Measurements from ENCODE around the gene PRKCE.

Gene PRKCE

GRCh38 chr2:45634223-45634622, 17.3 kb upstream of the PRKCE start:
- DNase-seq, result no peak

GRCh38 chr2:45636008-45636407, 15.5 kb upstream of the PRKCE start:
- DNase-seq, result peak; percentile 20

DNA sequence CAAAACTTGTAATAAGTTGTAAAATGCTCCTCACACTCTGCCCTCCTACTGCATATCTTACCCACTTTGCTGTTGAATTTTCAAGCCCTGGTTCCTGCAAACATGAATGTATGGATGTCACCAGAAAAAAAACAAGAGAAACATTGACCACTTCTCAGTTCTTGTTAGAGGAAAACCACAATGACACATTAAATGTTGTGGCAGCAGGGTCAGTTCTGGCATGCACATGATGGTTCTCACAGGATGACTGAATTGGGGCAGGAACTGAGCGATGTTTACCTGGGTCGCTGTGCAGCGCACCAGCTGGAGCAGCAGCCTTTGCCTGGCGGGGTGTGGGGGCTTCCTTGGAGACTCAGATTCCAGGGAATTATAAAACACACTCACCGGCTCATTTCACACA, 14.0 kb upstream of the PRKCE start:
- peak; percentile 52 for DNase-seq

DNA sequence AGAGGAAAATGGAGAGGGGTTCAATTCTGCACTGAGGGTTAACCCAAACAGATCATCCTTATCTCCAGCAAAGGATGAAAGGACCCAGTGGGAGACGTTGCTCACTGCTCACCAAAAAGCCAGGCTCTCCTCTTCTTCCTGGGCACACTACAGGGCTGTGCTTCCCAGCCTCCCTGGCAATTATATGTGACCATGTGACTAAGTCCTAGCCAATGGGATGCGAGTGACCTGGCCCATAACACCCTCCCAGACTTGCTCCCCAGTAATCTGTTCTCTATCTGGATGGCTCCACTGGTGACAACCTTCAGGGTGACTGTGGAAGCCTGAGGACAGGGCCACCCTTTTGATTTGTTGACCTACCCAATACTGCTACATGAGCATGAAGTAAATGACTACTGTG, 10.9 kb upstream of the PRKCE start:
- no peak for DNase-seq

DNA sequence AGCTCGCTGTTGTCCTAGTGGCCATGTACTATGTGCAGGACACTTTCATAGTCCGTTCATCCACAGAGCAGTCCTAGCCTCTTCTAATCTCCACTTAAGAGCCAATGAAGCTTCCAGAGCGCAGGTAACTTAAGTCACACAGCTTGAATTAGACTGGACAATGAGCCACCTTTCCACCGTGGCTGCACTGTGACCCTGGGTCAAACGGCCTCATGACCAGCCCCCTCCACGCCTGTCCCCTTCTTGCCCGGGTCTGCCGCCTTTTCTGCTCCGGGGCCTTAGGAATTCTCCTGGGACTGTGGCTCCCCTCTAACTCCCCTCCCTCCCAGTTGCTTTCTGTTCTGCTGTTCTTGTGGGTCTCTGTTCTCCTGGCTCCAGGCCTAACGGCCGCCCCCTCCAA, 8.4 kb upstream of the PRKCE start:
- DNase-seq, result no peak

DNA sequence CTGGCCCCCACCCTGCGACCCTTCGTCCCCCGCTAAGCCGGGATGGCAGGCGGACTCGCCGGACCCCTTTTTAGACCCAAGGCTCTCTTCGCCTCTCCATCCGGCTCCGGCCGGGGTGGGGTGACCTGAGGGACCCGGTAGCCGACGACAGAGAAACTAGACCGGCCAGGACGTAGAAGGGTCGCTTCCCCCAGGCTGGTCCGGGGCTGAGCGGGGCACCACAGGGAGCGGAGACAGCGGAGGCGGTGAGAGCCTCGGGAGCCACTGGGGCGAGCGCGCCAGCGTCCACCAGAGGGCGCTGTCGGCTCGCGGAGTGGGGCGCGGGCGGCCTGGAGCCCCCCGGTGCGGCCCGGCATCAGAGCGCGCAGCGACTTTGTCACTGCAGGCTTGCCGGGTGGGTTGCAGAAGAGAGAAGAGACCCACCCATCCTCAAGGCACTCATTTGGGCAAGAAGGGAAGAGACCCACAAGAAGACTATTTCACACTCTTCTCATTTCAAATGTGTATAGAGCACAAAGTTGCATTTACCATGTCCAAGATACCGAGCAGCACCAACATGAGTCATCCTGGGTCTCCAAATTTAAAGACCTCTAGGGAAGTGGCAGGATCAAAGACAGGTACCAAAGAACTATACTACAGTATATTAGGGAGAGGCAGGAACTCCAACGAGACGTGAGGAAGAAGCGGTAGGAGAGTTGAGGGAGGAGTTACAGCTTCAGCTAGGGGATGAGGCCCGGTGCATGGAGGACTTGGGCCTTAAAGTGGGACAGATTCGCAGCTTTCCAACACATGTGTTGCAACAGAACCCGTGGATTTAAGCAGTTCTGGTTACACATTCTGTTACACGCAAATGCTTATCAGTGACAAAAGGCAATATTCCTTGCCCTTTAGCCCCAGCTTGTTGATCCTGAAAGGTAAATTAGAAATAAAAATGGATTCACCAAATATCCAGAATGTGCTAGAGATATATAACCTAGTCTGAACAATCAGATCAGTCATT, 7.6 kb upstream of the PRKCE start:
- DNase-seq, result peak; percentile 82

GRCh38 chr2:45646289-45646688, 5.2 kb upstream of the PRKCE start:
- no peak for DNase-seq

DNA sequence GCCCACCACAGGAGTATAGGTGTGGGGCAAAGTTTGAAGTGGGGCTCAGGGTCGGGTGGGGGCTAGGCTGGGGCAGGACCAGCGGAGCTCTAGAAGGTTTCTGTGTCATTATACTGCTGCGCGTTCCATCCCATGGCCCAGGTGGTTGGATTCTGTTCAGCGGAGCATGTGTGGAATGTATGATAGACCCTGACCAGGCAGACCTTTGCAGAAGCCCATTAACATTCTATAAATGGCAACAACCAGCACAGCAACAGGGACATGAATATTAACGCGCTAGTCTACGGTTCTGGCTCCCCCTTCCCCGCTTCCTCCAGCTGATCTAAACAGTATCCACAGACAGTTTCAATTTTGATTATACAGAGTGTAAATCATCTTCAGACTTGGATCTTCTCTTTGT, 4.1 kb upstream of the PRKCE start:
- no peak for DNase-seq

DNA sequence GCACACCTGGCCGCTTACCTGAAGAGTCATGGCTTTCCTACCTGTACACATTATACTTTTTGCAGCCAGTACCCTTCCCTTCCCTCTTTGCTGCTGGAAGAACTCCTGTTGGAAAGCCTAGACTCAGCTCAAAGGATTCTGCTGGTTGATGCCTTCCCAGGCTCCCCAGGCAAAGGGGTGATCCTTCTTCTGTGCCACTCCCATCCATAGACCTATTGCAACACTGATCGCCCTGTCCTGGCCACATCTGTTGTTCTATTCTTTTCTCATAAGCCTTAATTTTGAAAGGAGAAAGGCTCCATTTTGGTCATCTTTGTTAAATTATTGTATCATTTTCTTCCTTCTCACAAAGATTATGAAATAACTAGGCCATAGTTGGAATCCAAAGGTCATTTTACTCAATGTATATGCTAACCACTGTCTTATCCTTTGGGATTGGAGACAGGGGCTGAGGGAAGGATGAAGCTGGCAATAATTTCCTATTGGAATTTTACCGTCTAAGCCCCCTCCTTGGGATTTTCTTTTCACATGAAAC, 3.4 kb upstream of the PRKCE start:
- no peak for DNase-seq

- DNase-seq, result no peak
These were observed 2.8 kb upstream of the PRKCE start for GRCh38 chr2:45648636-45649035.

DNA sequence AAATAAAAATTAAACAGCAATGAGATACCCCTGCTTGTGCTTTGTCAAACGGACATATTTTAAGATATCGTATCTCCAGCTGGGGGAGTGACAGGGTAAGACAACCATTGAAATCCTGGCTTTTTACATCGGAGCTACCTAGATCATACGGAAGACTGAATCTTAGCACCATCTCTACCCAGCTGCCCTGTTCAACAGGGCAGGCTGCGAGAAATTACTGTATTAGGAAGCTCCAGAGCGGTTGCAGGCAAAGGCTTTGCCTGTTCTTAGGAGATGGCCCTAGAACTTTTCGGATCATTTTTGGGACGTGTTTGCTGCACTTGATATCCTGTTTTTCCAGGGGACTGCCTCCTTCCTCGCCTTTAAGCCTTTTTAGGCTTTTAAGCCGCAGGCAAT, 2.0 kb upstream of the PRKCE start:
- no peak for DNase-seq

- peak; percentile 78 for DNase-seq
These were observed 1.3 kb upstream of the PRKCE start for GRCh38 chr2:45649858-45650811.

DNA sequence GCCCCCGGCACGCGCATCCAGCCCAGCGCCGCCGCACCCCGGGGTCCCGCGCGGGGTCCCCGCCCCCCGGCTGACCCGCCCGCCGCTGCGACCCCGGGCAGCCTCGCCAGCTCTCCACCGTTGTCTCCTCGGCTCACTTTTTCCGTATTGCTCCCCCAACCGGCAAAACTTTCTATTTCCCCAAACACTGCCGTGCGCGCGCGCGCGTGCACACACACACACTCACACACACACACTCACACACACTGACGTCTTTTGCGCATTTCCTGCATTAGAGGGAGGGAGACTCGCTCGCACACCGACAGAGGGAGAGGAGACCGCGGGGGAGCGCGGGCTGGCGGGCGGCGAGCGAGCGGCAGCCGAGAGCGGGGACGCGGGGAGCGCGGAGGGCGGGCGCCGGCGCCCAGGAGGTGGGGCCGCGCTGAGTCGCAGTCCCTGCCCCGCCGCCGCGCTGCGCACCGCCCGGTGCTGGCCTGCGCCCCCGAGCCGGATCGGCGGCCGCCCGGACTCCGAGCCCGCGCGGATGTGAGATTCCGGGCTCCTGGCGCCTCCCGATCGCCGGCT, 542 bp upstream of the PRKCE start:
- DNase-seq, result peak; percentile 97

DNA sequence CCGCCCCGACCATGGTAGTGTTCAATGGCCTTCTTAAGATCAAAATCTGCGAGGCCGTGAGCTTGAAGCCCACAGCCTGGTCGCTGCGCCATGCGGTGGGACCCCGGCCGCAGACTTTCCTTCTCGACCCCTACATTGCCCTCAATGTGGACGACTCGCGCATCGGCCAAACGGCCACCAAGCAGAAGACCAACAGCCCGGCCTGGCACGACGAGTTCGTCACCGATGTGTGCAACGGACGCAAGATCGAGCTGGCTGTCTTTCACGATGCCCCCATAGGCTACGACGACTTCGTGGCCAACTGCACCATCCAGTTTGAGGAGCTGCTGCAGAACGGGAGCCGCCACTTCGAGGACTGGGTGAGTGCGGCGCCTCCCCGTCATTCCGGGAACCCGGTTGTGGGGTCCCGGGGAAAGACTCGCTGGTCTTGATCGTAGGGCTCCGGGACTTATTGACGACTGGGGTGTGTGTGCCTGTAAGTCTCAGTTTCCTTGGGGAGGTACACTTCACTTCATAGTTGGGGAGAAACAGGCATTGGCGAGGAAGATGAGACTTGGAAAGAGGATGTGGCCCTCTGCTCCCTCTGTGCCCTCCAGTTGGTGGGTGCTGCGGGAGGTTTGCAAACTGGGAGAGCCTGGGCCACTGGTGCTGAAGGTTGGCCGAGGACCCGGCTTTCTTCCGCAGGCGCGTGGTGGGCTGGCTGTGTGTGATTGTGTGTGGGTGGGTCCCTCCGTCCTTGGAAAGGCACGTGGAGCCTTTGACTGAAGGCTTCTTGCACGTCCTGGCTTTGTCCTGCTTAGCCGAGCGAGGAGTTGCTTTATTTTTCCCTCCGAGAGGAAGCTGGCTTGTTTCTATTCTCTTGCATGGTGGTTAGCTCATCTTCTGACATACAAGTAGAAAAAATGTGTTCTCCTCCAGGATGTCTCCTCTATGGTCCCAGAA, 886 bp downstream of the PRKCE start:
- peak; percentile 56 for DNase-seq

- DNase-seq, result peak; percentile 41
These were observed 1.8 kb downstream of the PRKCE start for GRCh38 chr2:45653122-45653913.

DNA sequence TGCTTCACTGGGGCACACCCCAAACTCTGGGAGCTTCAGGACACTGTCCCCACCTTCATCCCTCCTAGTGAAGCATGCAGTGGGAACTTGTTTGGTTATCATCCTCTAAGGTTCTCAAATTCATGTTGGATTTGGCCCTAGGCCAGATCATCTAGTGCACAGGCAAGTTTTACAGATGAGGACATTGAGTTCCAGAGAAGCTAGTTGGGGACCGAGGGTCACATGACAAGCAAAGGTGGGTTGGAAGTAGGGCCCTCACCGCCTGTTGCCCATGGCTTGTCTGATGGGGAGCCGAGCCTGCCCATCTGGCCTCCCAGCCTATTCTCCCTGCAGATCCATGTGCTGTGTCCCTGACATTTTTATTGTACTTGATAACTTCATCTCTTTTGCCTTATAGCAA, 2.8 kb downstream of the PRKCE start:
- DNase-seq, result no peak

DNA sequence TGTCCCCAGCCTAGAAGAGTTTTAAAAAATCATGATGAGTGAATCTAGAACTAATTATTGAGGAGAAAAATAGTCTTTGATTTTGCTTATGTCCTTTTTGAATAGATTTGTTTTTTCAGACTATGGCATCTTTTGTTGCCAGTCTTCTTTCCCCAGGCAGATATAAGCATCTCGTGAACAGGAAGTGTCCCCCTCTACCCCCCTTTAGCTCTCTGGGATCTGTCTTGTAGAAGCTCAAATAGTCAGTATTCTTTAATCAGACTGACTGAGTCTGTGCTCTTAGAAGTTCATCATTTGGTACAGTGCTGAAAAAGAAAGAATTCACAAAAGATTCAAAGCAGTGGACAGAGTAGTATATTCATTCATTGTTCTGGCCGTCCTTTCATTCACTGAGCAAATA, 10.4 kb downstream of the PRKCE start:
- no peak for DNase-seq

DNA sequence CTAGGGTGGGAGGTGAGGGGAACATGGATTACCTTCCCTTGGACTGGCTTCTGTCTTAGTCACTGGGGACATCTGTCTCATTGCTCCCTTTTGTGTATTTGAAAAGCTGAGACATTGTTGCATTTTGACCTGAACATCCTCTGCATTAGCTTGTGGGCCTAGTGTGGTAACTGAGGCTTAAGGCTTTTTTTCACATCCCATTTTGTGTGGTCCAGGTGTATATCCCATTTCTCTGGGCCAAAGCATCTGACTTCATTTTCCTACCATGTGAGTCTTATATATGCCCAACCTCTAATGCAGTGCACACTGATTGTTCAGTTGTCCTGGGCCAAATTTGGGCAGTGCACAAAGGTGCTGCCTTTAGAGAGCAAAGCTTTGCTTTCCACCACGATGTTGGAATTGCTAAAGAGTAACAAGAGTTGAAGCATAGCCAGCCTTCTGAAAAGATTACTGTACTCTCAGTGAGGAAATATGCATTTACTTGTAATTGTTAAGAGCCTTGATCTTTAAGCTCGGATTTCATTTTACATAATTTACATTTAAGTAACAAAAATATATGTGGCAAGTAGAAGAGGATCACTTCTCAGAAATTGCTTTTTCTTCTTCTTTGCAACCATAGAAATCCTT, 13.3 kb downstream of the PRKCE start:
- peak; percentile 19 for DNase-seq

GRCh38 chr2:45668509-45668908, 17.0 kb downstream of the PRKCE start:
- DNase-seq, result no peak

DNA sequence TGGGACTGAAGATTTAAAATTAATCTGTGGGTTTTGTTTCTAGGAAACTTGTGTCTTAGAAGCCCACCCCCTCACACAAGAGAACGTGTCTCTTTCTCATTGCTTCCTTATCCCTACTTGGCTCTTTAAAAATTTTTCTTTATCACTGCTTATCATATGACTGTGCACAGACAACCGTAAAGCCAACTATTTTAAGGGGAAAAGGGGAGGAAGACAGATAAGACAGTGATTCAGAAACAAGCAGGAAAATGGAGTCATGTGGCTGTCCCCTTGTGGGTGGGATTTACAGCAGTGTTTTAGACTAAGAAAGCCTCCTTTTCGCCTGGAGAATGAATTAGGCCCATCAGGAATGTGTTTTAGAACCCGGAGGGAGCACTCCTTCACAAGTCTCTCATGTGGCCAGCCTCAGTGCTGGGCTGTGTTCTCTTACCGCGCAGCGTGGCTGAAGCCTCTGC, 17.6 kb downstream of the PRKCE start:
- no peak for DNase-seq

Data from RPMI8226 (cell line).